NCI-H2227 (cell line): ENCODE measurements around the gene RNF181.
A peak's percentile ranks its signal among the peaks of the same experiment; 100 is the strongest.
"Not testable (repeated sequence)": the region's sequence is repeated elsewhere in the genome, so short reads cannot be mapped to it uniquely, and the experiment has no call there.

Experiments used
- DNase-seq: peaks from one replicate; lab custom pipeline; 2025; ENCODE audit not compliant: unreplicated experiment; lab: John Stamatoyannopoulos, UW

RNF181 gene

DNA sequence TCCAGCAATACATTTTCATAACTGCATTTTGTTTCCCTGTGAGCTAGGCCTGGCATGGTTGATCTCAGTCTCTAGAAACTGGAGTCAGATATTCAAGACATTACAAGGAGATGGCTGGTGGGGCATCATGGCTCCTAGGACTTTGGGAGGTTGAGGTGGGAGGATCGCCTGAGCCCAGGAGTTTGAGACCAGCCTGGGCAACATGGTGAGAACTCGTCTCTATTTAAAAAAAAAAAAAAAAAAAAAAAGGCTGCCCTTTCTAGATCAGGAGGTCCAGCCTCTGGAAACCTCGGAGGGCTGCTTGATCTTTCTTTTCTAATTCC lies 18.5 kb upstream of the RNF181 start:
- no peak for DNase-seq

DNA sequence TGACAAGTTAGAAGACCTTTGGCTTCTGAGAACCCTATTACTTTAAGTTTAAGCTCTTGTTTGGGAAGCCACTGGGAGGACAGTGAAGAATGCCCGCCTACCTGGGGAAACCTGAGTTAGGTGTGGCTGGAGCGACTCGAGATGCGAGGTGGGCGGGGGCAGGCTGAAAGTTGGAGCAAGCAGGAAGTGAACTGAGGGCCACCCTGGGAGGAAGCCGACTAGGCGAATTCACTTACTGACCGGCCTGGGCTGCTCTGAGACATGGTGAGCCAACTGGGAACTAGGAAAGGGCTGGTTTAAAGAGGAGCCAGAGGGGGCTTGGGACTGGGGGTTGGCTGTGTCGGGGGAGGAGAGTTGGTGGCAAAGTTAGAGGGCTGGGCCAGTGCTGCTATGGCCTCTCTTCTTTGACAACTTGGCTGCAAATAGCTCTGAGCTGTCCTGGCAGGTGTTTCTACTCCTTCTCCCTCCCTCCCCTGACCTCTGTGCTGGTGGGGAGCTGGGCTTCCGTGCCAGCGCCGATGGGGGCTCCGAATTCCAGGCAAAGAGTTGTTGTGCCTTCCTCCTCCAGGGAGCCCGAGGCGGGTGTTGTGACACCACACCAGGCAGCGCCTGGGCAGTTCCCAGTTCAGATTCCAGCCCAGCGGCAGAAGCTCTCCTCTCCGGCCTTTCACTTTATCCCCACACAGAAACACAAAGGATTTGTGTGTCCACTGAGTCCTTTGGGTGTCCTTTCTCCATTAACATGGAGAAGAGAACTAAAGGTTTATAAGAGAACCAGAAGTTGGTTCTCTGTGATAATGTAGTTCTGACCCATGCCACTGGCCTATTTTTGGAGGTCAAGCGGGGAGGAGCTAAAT lies 17.9 kb upstream of the RNF181 start, which contains the start of gene VAMP8:
Gene VAMP8 (plus strand): TSS at position 201 of the 857 bp plus-strand sequence. CDS start 61 bp downstream, at position 262.
- no peak for DNase-seq

DNA sequence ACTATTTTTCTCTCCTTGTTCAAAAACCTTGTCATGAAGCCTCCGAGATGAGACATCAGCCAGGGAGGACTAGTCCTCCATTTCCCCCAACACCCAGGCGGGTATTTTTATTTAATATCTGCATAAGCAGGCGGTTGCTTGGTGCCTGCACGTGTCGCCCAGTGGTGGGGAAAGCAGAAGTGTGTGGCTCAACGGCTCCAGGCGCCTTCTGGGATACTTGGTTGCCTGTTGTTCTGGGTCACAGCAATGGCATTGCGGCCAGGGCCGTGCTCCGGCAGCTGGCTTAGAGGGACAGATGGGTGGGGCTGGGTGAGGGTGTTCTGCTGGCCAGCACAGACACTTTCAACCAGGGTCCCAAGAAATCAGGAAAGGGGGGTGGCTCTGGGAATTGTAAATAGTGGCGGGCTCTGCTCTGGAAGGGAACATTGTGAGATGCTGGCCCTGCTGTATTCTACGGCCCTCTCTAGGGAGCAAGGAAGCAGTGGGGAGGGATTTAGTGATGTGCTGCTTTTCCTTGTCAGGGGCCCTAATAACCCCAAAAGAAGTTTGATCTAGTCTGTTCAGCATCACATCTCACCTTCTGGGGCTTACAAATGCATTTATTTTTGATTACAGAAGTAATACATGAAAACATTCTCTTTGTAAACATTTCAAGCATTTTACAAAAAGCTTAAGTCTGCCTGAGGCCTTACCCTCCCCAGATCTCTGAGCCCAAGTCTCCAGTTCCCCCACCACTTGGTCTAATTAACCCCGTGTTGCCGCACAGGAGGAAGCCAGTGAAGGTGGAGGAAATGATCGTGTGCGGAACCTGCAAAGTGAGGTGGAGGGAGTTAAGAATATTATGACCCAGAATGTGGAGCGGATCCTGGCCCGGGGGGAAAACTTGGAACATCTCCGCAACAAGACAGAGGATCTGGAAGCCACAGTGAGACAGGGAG lies 17.0 kb upstream of the RNF181 start:
- DNase-seq = no peak

DNA sequence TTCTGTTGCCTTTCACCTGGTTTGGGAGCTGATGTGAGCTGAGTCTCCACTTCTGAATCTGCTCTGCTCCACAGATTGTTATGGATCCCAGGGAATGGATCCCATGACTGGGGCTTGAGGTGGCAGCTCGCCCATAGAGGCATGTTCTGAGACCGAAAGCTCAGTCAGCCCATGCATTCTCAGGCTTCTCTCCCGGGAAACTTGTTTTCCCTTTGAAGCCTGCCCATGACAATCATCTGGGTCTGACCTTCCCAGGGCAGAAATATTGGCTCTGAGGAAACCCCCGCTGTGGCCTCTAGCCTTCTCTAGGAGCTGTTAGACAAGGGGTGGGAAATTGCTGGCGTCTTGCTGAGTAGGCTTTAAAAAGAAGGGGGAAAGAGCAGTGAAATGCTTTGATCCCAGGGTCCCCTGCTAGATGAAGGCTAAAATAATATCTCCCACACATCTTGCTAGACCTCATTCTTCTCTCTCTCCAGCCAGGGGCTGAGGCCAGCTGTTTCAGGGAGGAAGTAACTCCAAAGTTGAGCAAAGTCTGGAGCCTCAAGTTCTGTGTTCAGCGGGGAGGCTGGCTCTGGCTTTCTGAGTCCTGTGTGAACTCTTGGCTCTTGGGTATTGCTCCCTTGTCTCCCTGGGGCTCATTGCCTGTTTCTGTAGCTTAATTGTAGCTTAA lies 16.1 kb upstream of the RNF181 start:
- peak; percentile 36 for DNase-seq

DNA sequence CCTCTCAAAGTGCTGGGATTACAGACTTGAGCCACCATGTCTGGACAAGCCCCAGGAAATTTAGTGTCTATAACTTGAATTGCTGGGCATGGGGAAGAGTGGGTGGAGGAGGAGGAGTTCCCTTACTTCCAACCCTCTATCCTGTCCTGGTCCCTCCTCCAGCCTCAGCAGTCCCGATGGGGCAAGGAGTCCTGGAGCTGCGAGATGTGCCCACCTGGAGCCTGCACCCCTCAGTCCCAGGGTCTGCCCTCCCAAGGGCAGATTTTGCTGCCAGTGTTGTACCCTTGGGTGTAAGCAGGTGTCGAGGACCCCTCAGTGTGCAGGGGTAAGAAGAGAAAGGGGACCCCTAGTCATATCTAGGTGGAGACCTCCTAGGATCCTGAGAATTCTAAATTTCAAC lies 15.3 kb upstream of the RNF181 start:
- DNase-seq = no peak

DNA sequence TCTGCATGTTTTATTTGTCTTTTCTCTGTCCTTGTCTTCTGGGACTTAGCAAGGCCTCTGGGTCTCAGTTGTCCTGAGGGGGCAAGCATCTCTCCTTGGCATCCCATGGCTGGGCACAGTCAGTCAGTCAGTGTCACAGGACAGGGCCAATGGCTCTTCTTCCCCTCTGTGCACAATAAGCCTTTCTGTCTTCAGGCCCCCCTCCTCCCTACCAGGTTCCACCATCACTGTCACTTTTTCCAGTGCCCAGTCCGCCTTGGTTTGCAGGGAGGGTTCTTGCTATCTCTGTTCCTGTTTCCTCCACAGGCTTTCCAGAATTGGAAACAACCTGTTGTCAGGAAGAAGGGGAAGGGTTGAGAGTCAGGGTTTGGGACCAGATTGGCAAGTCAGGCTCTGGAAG lies 13.1 kb upstream of the RNF181 start:
- DNase-seq = no peak

DNA sequence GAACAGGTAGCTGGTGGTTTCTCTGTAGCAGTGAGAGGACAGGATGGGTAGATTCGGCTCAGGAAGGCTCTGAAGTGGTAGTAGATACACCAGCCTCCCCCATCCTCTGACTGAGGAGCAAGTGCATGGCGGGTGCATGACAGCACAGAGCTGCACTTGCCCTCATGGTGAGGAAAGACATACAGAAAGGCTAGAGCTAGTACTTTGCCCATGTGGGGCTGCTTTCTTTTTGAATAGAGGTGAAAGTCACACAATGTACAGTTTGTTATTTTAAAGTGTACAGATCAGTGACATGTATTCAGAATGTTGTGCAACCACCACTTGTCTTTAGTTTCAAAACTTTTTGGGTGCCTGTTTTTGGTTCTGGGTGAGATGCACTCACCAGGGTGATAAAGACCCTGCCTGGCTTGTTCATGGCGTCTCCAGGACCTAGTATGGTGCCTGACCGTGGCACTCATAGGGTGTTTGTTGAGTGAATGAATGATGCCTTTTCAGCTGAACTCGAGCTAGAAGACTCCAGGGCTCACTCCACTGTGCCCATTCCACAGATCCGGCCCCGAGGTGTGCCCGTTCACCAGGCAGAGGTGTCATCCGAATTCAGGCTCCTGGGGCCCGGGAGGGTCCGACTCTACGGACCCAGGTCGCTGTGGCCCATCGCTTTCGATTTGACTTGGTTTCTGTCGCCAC lies 11.7 kb upstream of the RNF181 start:
- no peak for DNase-seq

DNA sequence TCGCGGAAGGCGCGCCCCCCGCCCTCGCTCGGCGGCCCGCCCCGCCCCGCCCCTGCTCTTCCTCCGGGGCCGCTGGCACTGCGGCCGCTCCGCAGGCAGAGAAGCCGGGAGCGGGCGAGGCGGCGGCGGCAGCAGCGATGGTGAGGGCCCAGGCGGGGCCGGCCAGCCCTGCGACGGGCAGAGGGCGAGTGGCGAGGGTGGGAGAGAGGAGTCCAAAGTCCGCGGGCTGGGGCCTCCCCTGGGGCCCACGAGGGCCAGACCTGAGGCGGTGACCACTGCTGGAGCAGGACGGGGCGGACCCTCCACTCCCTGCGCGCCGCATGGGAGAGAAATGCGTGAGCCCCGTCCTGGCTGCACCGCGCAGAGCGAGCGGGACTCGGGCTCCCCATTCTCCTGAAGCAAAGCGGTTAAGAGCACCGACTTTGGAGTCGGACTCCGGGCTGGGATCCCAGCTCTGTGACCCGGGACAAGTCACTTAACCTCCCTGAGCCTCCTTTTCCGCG lies 11.1 kb upstream of the RNF181 start, which contains the start of gene VAMP5:
Gene VAMP5 (plus strand): TSS at position 78 of the 503 bp plus-strand sequence. CDS start 60 bp downstream, at position 138.
- peak; percentile 51 for DNase-seq

DNA sequence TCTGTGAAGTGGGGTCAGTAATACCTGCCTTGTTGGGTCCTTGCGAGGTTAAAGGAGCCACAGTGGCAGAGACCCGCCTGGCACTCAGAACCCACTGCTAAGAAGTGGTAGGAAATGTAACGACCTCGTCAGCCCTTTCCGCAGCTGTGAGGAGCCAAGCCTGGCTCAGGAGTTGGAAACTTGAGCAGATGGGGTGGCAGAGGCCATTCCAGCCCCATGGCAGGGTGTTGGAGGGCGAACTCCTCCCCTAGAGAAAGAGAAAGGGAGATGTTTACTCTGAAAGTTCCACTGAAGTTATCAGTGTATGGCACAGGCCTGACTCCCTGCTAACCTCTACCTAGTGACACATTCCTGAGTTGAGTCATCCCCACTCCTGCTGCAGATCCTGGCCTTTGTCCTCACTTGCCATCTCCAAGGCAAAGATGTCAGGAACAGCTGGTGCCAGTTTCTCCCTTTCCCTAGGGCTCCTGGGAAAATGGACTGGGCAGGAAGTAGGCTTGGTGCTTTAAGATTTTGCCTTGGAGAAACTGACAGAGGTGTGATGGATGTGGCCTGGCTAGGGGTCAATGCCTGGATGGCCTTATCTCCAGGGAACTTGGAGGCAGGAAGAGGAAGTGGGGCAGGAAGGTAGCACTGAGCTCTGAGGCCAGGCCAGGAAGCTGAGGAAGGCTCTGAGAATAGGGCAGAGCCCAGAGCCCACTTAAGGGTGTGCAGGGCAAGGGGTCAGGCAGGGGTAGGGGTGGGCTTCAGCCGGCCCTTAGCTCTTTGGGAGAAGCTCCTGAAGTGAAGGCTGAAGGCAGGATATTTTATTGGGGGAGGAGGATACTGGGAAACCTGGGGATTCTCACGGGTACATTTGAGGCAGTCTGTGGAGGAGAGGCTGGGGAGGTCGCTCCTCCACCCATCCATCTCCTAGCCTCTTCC lies 10.4 kb upstream of the RNF181 start:
- DNase-seq = no peak

DNA sequence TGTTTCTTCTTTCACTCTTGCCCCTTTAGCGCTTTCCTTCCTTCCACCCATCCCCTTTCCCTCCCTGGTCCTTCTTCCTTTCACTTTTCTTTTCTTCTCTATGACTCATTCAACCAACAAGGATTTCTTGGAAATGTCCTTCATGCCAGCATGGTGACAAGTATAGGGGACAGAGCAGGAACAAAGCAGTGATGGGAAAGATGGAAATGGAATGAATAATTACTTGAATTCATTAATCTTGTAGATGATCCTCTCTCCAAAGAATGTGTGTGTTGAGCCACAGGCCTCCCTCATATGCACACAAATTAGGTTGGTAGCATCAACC lies 9.8 kb upstream of the RNF181 start:
- DNase-seq = no peak

DNA sequence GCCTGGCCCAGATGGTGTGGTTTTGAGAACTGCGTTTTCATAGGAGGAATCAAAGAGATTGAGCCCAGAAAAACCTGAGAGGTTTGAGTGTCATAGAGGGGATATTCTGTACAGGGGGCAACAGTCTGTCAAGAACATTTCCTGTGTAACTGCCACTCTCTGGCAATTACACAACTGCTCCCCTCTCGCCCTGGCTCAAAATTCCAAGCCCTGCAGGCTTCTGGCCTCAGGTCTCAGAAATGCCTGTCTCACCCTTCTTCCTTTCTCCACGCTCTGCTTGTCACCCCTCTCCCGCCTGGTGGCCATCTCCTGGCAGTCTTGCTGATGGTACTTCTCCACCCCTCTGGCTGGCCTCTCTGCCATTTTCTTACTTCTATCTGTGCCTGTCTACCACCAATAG lies 7.3 kb upstream of the RNF181 start:
- DNase-seq = no peak

DNA sequence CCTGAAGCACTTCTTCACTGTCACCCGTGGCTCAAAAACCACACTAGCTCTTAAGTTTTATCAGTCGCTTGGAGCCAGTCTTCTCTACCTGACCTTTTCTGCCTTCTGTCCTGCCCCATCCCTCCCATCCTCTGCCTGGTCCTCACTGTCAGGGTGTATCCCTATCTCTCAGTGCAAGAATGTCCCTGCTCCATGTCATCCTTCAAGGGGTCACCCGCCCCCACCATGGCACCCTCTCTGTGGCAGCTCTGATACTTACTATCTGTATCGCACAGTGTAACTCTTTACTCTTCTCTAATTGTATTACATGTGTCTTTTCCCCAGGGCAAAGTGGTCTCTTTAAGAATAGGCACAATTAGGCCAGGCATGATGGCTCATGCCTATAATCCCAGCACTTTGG lies 6.9 kb upstream of the RNF181 start:
- no peak for DNase-seq

DNA sequence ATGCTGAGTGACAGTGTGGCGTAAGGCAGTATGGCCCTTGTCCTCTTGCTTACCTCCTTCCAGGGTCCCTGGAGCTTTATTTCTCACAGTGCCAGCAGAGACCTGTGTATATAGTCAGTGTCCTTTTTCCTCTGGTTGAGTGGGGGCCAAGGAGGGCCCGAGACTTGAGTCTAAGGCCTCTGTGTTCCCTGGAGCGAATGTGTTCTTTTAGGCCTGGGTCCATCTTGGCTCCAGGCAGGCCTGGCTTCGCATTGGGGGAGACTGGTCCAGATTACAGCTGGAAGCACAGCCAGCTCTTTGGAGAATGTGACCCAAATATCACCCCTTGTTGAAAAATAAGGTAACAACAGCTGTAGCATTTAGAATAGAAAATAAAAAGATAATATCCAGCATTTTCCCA lies 6.4 kb upstream of the RNF181 start:
- no peak for DNase-seq

DNA sequence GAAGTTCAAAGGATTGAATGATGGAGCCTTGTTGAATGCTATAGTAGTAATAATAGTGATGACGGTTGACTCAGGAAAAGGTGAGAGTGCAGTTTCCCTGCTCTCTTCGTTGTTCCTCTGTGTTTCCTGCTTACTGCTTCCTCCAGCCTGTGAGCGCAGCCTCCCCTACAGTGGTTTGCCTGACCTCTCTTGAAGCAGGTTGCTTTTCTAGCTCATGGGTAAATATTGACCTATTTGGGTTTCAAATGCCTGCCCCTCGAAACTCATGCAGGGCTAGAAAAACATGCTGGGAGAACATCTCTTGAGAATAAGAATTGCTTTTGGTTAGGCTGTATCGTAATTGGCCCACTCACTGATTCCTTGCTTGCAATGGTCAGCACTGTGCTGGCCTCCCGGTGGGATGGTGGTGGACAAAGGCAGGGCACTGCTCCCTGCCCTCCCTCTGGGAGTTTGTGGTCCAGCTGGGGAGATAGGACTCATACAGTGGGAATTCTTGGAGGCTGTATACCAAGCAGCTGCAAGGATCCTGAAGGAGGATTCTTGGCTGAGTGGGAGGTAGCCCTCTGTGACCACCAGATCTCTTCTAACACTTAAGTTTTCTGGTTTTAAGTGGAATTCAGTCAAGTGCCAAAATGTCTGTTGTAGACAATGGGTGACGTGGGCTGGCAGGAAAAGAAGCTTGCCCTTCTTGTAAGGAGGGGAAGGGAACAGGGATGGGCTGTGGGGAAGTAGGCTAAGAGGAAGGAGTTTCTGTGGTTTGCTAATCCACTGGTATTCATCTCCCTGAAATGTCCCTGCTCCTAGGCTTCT lies 5.4 kb upstream of the RNF181 start:
- no peak for DNase-seq

DNA sequence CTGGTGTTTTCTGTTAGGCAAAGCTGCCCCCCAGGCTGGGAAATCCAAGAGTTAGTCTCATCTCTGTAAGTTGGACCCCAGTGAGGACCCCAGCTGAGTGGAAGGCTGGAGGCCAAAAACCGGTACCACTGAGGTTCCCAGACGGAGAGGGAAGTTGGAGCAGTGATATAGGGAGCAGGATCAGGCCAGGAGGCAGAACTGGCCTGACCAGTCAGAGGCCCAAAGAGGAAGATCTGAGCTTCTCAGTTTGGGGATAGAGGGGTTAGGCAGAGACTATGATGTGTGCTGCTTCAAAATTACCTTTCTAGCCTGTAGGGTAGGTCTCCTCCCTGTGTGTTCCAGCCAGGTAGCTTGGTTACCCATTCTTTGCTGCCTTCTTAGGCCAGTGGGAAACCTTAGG lies 4.6 kb upstream of the RNF181 start:
- DNase-seq = no peak

DNA sequence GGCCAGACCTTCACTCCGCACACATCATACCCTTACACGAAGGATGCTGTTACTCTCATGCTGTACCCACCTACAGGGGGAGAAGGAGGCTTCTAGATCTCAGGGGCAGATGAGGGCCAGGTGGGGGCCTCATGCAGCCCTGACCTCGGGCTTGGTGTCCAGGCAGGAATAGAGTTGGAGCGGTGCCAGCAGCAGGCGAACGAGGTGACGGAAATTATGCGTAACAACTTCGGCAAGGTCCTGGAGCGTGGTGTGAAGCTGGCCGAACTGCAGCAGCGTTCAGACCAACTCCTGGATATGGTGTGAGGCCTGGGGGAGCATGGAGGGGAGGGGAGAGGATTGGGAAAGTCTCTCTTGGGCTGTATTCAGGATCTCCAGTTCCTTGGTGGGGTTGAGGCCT lies 4.0 kb upstream of the RNF181 start:
- DNase-seq = no peak

DNA sequence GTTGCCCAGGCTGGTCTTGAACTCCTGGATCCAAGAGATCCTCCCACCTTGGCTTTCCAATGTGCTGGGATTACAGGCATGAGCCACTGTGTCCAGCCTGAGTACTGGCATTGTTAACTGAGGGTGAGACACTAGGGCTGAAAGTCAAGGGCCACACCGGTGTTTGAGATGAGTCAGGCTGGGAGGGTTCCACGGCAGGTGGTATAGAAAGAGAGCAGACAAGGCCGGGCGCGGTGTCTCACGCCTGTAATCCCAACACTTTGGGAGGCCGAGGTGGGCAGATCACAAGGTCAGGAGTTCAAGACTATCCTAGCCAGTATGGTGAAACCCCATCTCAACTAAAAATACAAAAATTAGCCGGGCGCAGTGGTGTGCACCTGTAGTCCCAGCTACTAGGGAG lies 3.2 kb upstream of the RNF181 start:
- not testable (repeated sequence) for DNase-seq

DNA sequence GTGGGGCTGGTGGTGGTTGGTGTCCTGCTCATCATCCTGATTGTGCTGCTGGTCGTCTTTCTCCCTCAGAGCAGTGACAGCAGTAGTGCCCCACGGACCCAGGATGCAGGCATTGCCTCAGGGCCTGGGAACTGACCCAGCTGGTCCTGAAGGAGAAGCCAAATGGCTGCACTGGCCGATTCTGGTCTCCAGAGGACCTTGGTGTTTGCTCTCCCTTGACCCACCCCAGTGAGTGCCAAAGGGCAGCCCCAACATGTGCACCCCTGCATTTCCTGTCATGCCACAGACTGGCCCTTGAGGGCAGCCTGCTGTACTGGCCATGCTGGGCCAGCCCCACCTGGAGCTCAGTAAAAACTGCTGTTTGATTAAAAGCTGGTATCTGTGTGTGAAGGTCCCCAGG lies 2.5 kb upstream of the RNF181 start:
- DNase-seq = no peak
